Measurements from ENCODE around the gene TRPC3. TPM values are rescaled to one million over a fixed set of nuclear protein-coding genes. Genes with fewer than 3 reads are reported as not detected.

The TRPC3 gene
- total RNA-seq, 2 experiments from 2014 or later = 0.50 TPM; not detected in 1

DNA sequence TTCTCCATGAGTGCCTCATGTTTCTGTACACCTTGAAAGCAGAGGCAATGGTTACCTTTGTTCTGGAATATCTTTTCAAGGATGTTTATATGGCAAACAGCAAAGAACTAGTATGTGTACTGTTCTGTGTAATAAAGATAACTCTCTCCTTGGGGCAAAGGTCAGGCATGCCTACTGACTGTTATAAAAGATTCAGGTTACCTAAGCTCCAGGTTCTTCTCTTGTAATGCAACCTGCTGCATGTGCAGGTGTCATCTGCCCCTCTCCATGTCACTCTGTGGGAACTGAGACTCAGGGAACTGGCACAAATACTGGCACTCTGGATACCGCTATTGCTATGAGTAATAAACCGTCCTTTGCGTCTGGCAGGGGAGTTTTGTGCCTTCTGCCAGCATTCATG, 5.4 kb upstream of the TRPC3 start:
- intact Hi-C loops (cut with micrococcal nuclease; ENCODE audit: unreplicated experiment) = no loop called here

DNA sequence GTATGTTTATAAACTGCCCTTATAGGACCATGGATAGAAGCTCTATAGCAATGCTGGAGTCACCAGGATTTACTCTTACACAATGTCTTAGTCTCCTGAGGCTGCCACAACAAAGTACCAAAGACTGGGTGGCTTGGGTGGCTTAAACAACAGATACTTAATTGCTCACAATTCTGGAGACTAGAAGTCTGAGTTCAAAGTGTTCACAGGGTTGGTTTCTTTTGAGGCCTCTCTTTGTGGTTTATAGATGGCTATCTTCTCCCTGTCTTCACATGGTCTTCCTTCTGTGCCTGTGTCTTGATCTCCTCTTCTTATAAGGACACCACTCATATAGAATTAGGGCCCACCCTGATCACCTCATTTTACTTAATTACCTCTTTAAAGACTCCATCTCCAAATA, 2.0 kb upstream of the TRPC3 start:
- no peak for DNase-seq (ENCODE audit: low spot score)
- Histone ChIP-seq H2AFZ (ENCODE audit: low read length) (no peak overlapping the region), H3K4me2 (ENCODE audit: low read length) (no peak overlapping the region), H3K27ac (ENCODE audit: low read depth, low read length, poor library complexity, severe bottlenecking) (no peak overlapping the region), H3K4me1 (ENCODE audit: insufficient read depth, low read length, poor library complexity, severe bottlenecking) (peaks cover 2% of the 10 kb centered on the region), H3K9me3 (ENCODE audit: low read length) (no peaks in the 10 kb centered on the region), H3K9me2 (ENCODE audit: insufficient read depth, low read length) (no peaks in the 10 kb centered on the region), H3K4me3 (ENCODE audit: low read depth, low read length, poor library complexity, severe bottlenecking) (no peak overlapping the region), H3K36me3 (ENCODE audit: insufficient read depth, low read length) (no peaks in the 10 kb centered on the region), H4K20me1 (ENCODE audit: insufficient read depth, low read length) (no peaks in the 10 kb centered on the region), H3K79me2 (ENCODE audit: insufficient read depth, low read depth, low read length) (no peaks in the 10 kb centered on the region)
- ChIA-PET POLR2A (no interaction called here), CTCF (ENCODE audit: unreplicated experiment) (no interaction called here)
- BruUV-seq (replicated peaks) = no TSS peak
- intact Hi-C loops (cut with micrococcal nuclease; ENCODE audit: unreplicated experiment) = no loop called here
- TF ChIP-seq, protein P1, sequence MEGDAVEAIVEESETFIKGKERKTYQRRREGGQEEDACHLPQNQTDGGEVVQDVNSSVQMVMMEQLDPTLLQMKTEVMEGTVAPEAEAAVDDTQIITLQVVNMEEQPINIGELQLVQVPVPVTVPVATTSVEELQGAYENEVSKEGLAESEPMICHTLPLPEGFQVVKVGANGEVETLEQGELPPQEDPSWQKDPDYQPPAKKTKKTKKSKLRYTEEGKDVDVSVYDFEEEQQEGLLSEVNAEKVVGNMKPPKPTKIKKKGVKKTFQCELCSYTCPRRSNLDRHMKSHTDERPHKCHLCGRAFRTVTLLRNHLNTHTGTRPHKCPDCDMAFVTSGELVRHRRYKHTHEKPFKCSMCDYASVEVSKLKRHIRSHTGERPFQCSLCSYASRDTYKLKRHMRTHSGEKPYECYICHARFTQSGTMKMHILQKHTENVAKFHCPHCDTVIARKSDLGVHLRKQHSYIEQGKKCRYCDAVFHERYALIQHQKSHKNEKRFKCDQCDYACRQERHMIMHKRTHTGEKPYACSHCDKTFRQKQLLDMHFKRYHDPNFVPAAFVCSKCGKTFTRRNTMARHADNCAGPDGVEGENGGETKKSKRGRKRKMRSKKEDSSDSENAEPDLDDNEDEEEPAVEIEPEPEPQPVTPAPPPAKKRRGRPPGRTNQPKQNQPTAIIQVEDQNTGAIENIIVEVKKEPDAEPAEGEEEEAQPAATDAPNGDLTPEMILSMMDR (conservative IDR thresholded peaks at IDR 0.05; ENCODE audit: low read length) = no peak
- TF ChIP-seq EZH2phosphoT487 (IDR thresholded peaks at IDR 0.05; ENCODE audit: borderline replicate concordance, low read depth, low read length) = no peak

More for the DNA sequence above, 5.4 kb upstream of the TRPC3 start:
- Histone ChIP-seq H3K9me2 (ENCODE audit: insufficient read depth, low read length) (no peaks in the 10 kb centered on the region), H3K4me2 (ENCODE audit: low read length) (no peak overlapping the region), H3K4me3 (ENCODE audit: low read depth, low read length, poor library complexity, severe bottlenecking) (no peak overlapping the region), H3K79me2 (ENCODE audit: insufficient read depth, low read depth, low read length) (no peaks in the 10 kb centered on the region), H3K4me1 (ENCODE audit: insufficient read depth, low read length, poor library complexity, severe bottlenecking) (no peaks in the 10 kb centered on the region), H3K36me3 (ENCODE audit: insufficient read depth, low read length) (no peaks in the 10 kb centered on the region), H3K27ac (ENCODE audit: low read depth, low read length, poor library complexity, severe bottlenecking) (no peak overlapping the region), H3K9me3 (ENCODE audit: low read length) (no peaks in the 10 kb centered on the region), H4K20me1 (ENCODE audit: insufficient read depth, low read length) (no peaks in the 10 kb centered on the region), H2AFZ (ENCODE audit: low read length) (no peak overlapping the region)
- no peak for DNase-seq (ENCODE audit: low spot score)
- ChIA-PET POLR2A (no interaction called here), CTCF (ENCODE audit: unreplicated experiment) (no interaction called here)
- TF ChIP-seq, protein P1 (conservative IDR thresholded peaks at IDR 0.05; ENCODE audit: low read length) = no peak
- TF ChIP-seq EZH2phosphoT487 (IDR thresholded peaks at IDR 0.05; ENCODE audit: borderline replicate concordance, low read depth, low read length) = no peak
- BruUV-seq (replicated peaks) = no TSS peak

DNA sequence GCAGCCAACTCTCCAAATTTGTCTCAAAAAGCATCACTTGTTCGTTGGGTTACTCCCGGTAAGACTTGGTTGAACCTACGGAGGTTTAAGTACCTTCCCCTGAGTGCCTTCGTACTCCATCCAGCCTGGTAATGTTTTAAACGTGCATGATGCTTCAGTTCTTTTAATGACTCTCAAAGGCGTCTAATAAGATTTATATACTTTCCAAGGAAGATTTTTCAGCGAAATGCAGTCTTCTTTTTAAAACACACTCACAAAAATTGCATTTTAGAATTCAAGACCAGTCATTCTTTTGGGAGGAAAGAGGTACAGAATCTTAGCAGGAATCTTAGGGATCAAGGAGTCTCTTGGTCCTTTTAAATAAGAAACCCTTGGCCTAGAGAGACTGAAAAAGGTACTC, 430 bp upstream of the TRPC3 start:
- no peak for DNase-seq (ENCODE audit: low spot score)
- peaks cover 2% of the 10 kb centered on the region for H3K4me1 ChIP-seq (ENCODE audit: insufficient read depth, low read length, poor library complexity, severe bottlenecking)
- intact Hi-C loops (cut with micrococcal nuclease; ENCODE audit: unreplicated experiment) = no loop called here
- ChIA-PET CTCF (ENCODE audit: unreplicated experiment) (no interaction called here), POLR2A (interaction anchor here (0.9 kb wide), 1 partner anchor 18 kb away, joined by 3 read pairs; no protein-coding TSS in a partner anchor)
- H3K4me2 ChIP-seq (ENCODE audit: low read length) = no peak overlapping the region
- H3K9me2 ChIP-seq (ENCODE audit: insufficient read depth, low read length) = no peaks in the 10 kb centered on the region
- BruUV-seq (replicated peaks) = no TSS peak
- no peak overlapping the region for H3K4me3 ChIP-seq (ENCODE audit: low read depth, low read length, poor library complexity, severe bottlenecking)
- H3K79me2 ChIP-seq (ENCODE audit: insufficient read depth, low read depth, low read length) = no peaks in the 10 kb centered on the region
- no peaks in the 10 kb centered on the region for H4K20me1 ChIP-seq (ENCODE audit: insufficient read depth, low read length)
- no peak overlapping the region for H3K27ac ChIP-seq (ENCODE audit: low read depth, low read length, poor library complexity, severe bottlenecking)
- no peak overlapping the region for H2AFZ ChIP-seq (ENCODE audit: low read length)
- no peaks in the 10 kb centered on the region for H3K9me3 ChIP-seq (ENCODE audit: low read length)
- no peaks in the 10 kb centered on the region for H3K36me3 ChIP-seq (ENCODE audit: insufficient read depth, low read length)
- TF ChIP-seq, protein P1 (conservative IDR thresholded peaks at IDR 0.05; ENCODE audit: low read length) = no peak
- no peak for TF ChIP-seq EZH2phosphoT487 (IDR thresholded peaks at IDR 0.05; ENCODE audit: borderline replicate concordance, low read depth, low read length)

Measured in OCI-LY7 (cell line).